GM21423 (cell line): Measurements from ENCODE around the gene TSC22D1.

Source experiments
- ATAC-seq: cut with Tn5 transposase; IDR thresholded peaks from one replicate; pipeline ENCODE4 v1.9.1; 2021; ENCODE audit warnings: mild to moderate bottlenecking, moderate library complexity; ENCODE audit not compliant: unreplicated experiment

The TSC22D1 gene

GRCh38 chr13:44455769-44456168 lies 120.4 kb downstream of the TSC22D1 start:
- no peak for ATAC-seq

DNA sequence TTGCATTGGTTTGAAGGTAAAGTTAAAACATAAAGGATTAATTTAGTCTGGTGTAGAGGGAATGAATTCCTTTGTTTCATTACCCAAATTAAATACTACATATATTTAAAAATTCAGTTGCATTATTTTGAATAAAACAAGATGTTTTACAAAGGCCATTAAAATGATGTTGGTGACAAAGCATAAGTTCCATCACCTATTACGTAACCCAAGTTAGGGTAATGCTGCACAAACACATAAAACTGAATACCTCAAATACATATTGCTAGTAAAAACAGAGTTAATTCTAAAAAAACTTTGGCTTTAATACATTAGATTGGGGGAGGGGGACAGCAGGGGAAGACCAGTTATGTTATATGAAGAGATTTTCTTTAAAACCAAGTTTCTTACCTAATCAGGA lies 122.2 kb downstream of the TSC22D1 start:
- no peak for ATAC-seq

DNA sequence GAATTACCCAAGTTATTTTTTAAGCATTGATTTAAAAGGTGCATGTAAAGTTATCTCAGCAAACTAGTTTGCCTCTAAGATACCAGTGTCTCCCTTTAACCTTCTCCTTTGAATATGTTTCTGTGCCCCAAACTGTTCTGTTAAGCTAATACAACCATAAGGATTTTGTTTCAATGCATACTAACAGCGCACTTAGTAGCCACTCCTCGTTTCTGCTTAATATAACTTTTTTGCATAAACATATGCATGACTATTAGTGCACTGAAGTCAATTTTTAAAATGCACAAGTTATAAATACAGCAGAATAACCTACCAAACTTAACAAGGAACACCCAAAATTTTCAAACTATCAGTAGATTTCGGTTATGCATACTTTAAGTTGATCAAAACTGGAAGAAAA lies 123.1 kb downstream of the TSC22D1 start:
- ATAC-seq = no peak

- no peak for ATAC-seq
Measured at GRCh38 chr13:44452418-44452817, 123.7 kb downstream of the TSC22D1 start.

DNA sequence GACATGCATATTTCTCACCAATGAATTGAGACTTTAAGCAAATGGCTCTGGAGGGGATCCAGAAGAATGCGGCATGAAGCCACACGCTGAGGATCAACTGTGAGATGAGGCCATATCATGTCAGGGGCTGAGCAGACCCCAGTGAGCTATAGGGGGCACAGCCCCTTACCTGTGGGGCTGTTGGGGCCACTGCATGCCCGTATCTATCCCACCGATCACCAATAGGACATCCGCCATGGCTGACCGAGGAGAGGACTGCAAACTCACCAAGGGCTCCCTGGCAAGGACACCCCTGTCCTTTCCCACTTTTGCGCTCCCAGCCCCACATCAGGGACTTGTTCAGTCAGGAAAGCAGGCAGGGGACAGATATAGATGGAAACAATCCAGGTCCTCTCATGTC lies 124.5 kb downstream of the TSC22D1 start:
- ATAC-seq = no peak

- no peak for ATAC-seq
Measured at GRCh38 chr13:44451126-44451525, 125.0 kb downstream of the TSC22D1 start.

- ATAC-seq = no peak
Measured at GRCh38 chr13:44449999-44450821, 125.9 kb downstream of the TSC22D1 start.

DNA sequence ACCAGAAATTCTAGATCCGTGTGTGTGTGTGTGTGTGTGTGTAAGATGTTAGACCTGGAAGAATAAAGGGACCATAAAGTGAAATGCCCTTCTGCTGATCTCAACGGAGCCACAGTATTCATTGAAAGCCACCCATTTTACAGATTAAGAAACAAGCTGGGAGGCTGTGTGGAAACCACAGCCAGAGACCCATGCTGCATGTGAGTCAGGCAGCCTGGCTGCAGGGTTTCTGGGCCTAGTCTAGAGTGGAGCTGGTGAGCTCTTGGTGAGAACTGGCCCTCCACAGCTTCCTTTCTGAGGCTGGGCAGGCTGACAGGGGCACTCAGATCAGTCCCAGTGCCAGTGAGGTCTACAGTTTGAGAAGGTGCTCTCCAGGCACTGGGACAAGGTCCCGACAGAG lies 127.3 kb downstream of the TSC22D1 start:
- ATAC-seq = no peak

DNA sequence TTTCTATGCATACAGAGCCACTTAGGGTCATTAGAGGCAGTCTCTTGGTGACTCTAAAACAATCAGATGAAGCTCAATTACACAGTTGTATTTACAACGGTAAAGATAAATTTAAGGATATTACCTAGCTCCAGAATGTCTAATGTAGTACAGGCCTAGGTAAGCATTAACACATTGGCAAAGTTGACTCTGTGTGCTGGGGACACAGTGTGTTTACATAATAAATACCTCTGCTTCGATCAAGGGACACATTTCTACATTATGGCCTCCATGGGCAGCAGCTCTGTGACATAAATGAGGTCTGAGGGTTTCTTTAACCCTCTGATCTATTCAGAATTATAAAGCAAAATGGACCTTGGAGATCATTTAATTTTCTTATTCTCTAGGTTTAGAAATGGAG lies 127.8 kb downstream of the TSC22D1 start:
- no peak for ATAC-seq

- ATAC-seq = no peak
Measured at GRCh38 chr13:44447783-44448321, 128.3 kb downstream of the TSC22D1 start.

DNA sequence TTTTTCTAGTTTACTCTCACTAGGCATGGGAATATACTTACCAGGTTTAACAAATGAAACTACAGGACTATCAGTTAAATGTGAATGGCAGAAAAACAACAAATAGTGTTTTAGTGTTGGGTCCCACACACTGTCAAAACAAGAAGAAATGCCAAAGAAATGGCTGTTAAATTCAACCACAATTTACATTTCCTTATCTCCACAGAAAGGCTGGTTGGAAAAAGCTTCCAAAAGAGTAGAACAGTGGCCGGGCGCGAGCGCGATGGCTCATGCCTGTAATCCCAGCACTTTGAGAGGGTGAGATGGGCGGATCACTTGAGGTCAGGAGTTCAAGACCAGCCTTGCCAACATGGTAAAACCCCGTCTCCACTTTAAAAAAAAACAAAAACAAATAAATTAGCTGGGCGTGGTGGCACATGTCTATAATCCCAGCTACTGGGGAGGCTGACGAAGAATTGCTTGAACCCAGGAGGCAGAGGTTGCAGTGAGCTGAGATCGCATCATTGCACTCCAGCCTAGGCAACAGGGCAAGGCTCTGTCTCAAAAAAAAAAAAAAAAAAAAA lies 136.0 kb downstream of the TSC22D1 start:
- no peak for ATAC-seq

DNA sequence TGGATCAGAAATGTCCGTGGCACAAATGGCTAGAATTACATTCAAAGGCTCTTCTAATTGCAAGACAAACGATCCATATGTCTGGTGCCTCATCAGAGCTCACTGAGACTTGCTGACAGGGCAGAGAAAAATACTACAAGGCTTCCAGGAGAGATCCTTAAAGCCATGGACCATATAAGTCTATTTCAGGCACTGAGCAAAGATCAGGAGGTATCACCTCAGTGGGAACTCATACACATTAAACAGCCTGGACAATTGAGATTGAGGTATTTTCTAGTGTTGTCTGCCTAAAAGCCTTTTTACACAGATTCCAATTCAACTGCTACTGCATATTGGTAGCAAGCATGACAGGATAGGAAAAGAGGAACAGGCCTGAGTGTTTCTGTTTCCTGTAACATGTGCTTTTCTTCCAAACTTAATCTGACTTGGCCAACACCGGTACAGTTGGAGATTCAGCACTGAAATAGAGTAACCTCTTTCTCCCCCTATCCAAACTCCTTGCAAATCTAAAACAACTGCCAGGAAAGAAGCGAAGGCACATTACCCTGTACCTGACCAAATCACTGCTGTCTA lies 136.6 kb downstream of the TSC22D1 start:
- no peak for ATAC-seq

- no peak for ATAC-seq
Measured at GRCh38 chr13:44438234-44438579, 137.9 kb downstream of the TSC22D1 start.

GRCh38 chr13:44437356-44438233 lies 138.5 kb downstream of the TSC22D1 start:
- no peak for ATAC-seq

DNA sequence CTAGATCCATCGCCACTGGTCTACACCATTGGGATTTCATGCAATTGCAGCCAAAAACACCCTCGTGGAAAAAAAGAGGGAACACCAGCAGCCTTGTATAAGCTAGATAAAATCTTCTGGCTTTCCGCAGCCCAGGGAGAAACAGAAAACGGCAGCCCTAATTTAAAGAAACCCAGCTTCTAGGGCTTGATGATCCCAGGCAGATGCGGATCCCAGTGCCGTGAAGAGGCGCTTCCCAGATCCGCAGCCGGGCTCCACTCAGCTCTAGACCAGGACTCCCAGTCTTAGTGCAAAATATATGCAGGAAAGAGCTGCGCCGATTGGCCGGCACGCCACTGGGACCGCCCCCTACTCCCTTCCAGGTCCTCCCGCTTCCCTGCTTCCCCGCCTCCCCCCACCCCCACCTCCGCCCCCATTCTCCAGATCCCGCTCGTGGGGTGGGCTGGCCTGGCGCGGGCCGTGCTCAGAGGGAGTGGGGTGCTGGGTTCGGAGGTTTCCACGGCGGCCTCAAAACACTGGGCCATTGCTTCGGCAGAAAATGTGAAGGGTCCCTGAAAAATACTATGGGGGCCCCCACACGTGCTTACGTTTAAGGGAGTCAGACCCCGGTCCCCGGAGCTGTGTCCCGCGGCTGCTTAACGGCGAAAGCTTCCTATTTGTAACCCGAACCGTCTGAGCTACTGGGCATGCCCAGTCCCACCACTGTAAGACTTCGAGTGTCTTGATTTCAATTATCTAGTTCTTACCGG lies 139.4 kb downstream of the TSC22D1 start:
- no peak for ATAC-seq

DNA sequence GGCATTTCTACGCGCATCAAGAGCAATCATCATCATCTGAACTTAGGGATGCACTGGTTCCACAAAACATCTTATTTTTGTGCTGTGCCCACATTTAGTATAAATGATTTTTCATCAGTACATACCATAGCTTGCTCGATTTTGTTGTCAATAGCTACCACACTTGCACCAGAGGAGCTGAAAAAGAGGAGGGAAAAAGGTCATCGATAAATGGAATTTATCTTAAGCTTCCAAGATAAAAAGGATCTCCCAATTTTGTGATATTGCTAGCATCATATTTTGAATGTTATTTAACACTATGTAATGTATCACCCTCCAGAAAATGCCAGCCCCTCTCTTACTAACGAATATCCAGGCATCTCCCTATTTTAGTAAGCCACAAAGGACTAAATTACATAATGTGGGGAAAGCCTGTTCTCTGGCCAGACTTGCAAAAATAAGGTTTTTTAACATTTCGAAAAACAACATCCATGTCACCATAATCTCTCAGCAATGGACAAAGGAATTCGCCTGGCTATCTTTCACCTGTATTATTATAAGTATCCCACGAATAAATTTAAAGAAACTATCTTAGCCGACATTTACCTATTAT lies 140.1 kb downstream of the TSC22D1 start:
- no peak for ATAC-seq

DNA sequence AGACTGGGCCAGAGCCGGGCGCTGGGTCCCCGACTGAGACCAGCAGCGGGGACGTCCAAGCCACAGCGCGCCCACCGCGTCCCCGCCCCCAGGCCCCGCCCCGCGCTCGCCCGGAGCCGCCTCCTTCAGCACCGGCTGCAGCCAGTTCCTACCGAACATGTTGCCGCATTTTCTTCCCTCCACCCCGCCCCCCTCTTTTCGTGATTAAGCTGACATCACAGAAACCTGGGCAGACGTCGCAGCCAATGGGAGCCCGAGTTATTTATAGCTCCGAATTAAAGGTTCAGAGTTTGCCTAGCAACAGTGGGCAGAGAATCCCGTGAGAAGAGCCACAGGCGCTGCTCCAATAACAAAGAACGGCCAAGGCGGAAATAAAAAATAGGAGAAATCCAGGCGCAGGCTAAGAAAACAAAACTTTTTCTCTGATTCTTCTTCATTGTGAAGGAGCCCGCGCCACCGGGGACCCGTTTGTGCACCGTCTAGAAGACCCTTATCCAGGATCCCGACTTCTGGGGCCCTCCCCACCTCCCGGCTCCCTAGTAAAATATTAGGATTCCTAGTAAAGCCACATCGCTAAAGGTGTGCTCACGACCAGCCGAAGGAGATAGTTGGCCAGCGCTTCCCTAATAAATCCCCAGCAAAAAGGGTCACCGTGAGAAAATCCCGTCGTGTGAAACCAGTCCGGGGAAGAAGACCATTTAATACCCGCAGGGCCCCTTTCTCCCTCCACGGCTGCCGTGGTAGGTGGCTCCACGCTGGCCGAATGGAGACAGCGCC lies 140.8 kb downstream of the TSC22D1 start:
- ATAC-seq = peak; percentile 69

GRCh38 chr13:44434766-44435141 lies 141.4 kb downstream of the TSC22D1 start:
- no peak for ATAC-seq
